Neuronal stem cell (in vitro differentiated cells): ENCODE data around the gene FOXD4L6.
"Not testable (repeated sequence)": the region's sequence is repeated elsewhere in the genome, so short reads cannot be mapped to it uniquely, and the experiment has no call there.

Experiments
- DNase-seq: peaks from one replicate; pipeline ENCODE4 v3.0.0-alpha.2; 2013; ENCODE audit warnings: low spot score
- H2AFZ ChIP-seq: one replicate; pipeline ENCODE4 v1.6.1; 2013; ENCODE audit warnings: mild to moderate bottlenecking, low read length, inconsistent platforms
- H2AK5ac ChIP-seq: 2 replicates; pipeline ENCODE4 v1.6.1; 2013; ENCODE audit warnings: low read depth, mild to moderate bottlenecking, inconsistent platforms, low read length, moderate library complexity, mixed read lengths
- H2BK120ac ChIP-seq: 2 replicates; pipeline ENCODE4 v1.6.1; 2013; ENCODE audit warnings: low read depth, mild to moderate bottlenecking, inconsistent platforms, low read length, moderate library complexity, mixed read lengths
- H2BK12ac ChIP-seq: one replicate; pipeline ENCODE4 v1.6.1; 2013; ENCODE audit warnings: low read length, inconsistent platforms
- H2BK15ac ChIP-seq: 2 replicates; pipeline ENCODE4 v1.6.1; 2013; ENCODE audit warnings: mild to moderate bottlenecking, low read length, inconsistent platforms, mixed read lengths
- H2BK5ac ChIP-seq: one replicate; pipeline ENCODE4 v1.6.1; 2013; ENCODE audit warnings: inconsistent platforms, mild to moderate bottlenecking, low read length, moderate library complexity
- H3K14ac ChIP-seq: one replicate; pipeline ENCODE4 v1.6.1; 2013; ENCODE audit warnings: low read length, inconsistent platforms
- H3K18ac ChIP-seq: 2 replicates; pipeline ENCODE4 v1.6.1; 2013; ENCODE audit warnings: low read length, inconsistent platforms
- H3K23ac ChIP-seq: 2 replicates; pipeline ENCODE4 v1.6.1; 2013; ENCODE audit warnings: low read depth, mild to moderate bottlenecking, mixed read lengths, low read length, inconsistent platforms; ENCODE audit not compliant: poor library complexity
- H3K27ac ChIP-seq: replicated peaks from 3 replicates; pipeline ENCODE4 v1.5.1; 2013; ENCODE audit warnings: low read length, inconsistent platforms
- H3K27me3 ChIP-seq, 3 experiments: 2 replicates each; pipeline ENCODE4 v1.6.1; 2013; ENCODE audit warnings: low read length in 3 of 3, mild to moderate bottlenecking in 2 of 3, inconsistent platforms in 1 of 3, low read depth in 1 of 3, mixed read lengths in 1 of 3, moderate library complexity in 1 of 3; ENCODE audit not compliant: control insufficient read depth in 3 of 3, insufficient read depth in 3 of 3
- H3K36me3 ChIP-seq, 2 donors: replicated peaks in 1 of 2; 2 replicates each; pipeline ENCODE4 v1.6.1; 2013; ENCODE audit warnings: low read length in 2 of 2; ENCODE audit not compliant: control insufficient read depth in 2 of 2, insufficient read depth in 2 of 2
- H3K4ac ChIP-seq: 2 replicates; pipeline ENCODE4 v1.6.1; 2013; ENCODE audit warnings: inconsistent platforms, mild to moderate bottlenecking, low read length, moderate library complexity
- H3K4me1 ChIP-seq, 2 donors: 1 replicate in 1 of 2; 2 replicates in 1 of 2; pipeline ENCODE4 v1.6.1; 2013; ENCODE audit warnings: low read length in 2 of 2, low read depth in 1 of 2; ENCODE audit not compliant: control insufficient read depth in 2 of 2, insufficient read depth in 1 of 2
- H3K4me2 ChIP-seq: one replicate; pipeline ENCODE4 v1.6.1; 2013; ENCODE audit warnings: mild to moderate bottlenecking, low read length, inconsistent platforms; ENCODE audit not compliant: insufficient read depth, poor library complexity, severe bottlenecking
- H3K4me3 ChIP-seq, 2 donors: 2 replicates each; pipeline ENCODE4 v1.5.1; 2013; ENCODE audit warnings: low read length in 2 of 2, mild to moderate bottlenecking in 2 of 2, inconsistent platforms in 1 of 2, moderate library complexity in 1 of 2
- H3K79me1 ChIP-seq: one replicate; pipeline ENCODE4 v1.6.1; 2013; ENCODE audit warnings: low read depth, mild to moderate bottlenecking, inconsistent platforms, low read length, moderate library complexity
- H3K9ac ChIP-seq: one replicate; pipeline ENCODE4 v1.6.1; 2013; ENCODE audit warnings: mild to moderate bottlenecking, low read depth, low read length, inconsistent platforms; ENCODE audit not compliant: poor library complexity
- H3K9me3 ChIP-seq, 2 donors: replicated peaks in 1 of 2; 2 replicates each; pipeline versions ENCODE3 to v1.6.1; 2013; ENCODE audit warnings: low read length in 2 of 2, mild to moderate bottlenecking in 2 of 2, inconsistent platforms in 1 of 2, low read depth in 1 of 2, mixed read lengths in 1 of 2, moderate library complexity in 1 of 2; ENCODE audit not compliant: control insufficient read depth in 2 of 2, insufficient read depth in 1 of 2
- H4K8ac ChIP-seq: one replicate; pipeline ENCODE4 v1.6.1; 2013; ENCODE audit warnings: low read depth, mild to moderate bottlenecking, inconsistent platforms, low read length, moderate library complexity
- H4K91ac ChIP-seq: one replicate; pipeline ENCODE4 v1.6.1; 2013; ENCODE audit warnings: low read length, low read depth, mild to moderate bottlenecking, inconsistent platforms; ENCODE audit not compliant: poor library complexity
- WGBS, 2 donors: extraction: QIAGEN DNeasy Blood & Tissue Kit; methylation state at CpG; one replicate each; pipeline ENCODE4 v1.1.7; 2013; ENCODE audit warnings: missing lambda C conversion rate in 2 of 2, mixed read lengths in 1 of 2; ENCODE audit not compliant: insufficient read length in 2 of 2, insufficient replicate concordance in 1 of 2; ENCODE audit errors: extremely low coverage in 2 of 2; 5-methylcytosine and 5-hydroxymethylcytosine counted together

The FOXD4L6 gene

GRCh38 chr9:41126746-41127446 lies 1.6 kb downstream of the FOXD4L6 start:
- H3K4me1 ChIP-seq, H3K4me2 ChIP-seq, H3K4me3 ChIP-seq, H3K27ac ChIP-seq, H3K4ac ChIP-seq, H2BK12ac ChIP-seq, H3K9me3 ChIP-seq, H2AFZ ChIP-seq, H3K14ac ChIP-seq, H3K23ac ChIP-seq, H2BK120ac ChIP-seq, H2BK15ac ChIP-seq, H2BK5ac ChIP-seq, H3K36me3 ChIP-seq, H3K79me1 ChIP-seq, H3K18ac ChIP-seq, H3K27me3 ChIP-seq, H4K8ac ChIP-seq, H4K91ac ChIP-seq, H2AK5ac ChIP-seq, H3K9ac ChIP-seq, DNase-seq: not testable (repeated sequence)
- WGBS, 2 donors, result no CpG with 5 or more reads among the region's 45 CpGs

- not testable (repeated sequence) for H3K79me1 ChIP-seq, H3K23ac ChIP-seq, H3K36me3 ChIP-seq, H3K4me2 ChIP-seq, H3K9me3 ChIP-seq, H3K14ac ChIP-seq, H2AFZ ChIP-seq, H3K9ac ChIP-seq, H2AK5ac ChIP-seq, H2BK5ac ChIP-seq, H3K4ac ChIP-seq, DNase-seq, H3K27ac ChIP-seq, H2BK120ac ChIP-seq, H4K91ac ChIP-seq, H3K4me3 ChIP-seq, H3K27me3 ChIP-seq, H3K4me1 ChIP-seq, H4K8ac ChIP-seq, H2BK15ac ChIP-seq, H3K18ac ChIP-seq, H2BK12ac ChIP-seq
- no CpG with 5 or more reads among the region's 3 CpGs for WGBS, 2 donors
Observed at GRCh38 chr9:41125936-41126335, 2.5 kb downstream of the FOXD4L6 start.

- not testable (repeated sequence) for H3K4me2 ChIP-seq, H3K9me3 ChIP-seq, H4K8ac ChIP-seq, H3K4me3 ChIP-seq, H2BK120ac ChIP-seq, H3K27ac ChIP-seq, H2BK15ac ChIP-seq, H3K4ac ChIP-seq, H2AFZ ChIP-seq, H3K9ac ChIP-seq, H3K36me3 ChIP-seq, H3K14ac ChIP-seq, H3K4me1 ChIP-seq, H2AK5ac ChIP-seq, H4K91ac ChIP-seq, H3K27me3 ChIP-seq, H3K18ac ChIP-seq, H3K79me1 ChIP-seq, H3K23ac ChIP-seq, H2BK12ac ChIP-seq, DNase-seq, H2BK5ac ChIP-seq
- WGBS, 2 donors, result no CpG with 5 or more reads among the region's 21 CpGs
Observed at GRCh38 chr9:41125109-41125658, 3.3 kb downstream of the FOXD4L6 start.

- H2BK120ac ChIP-seq, H3K4me1 ChIP-seq, H3K36me3 ChIP-seq, H3K9me3 ChIP-seq, H2BK15ac ChIP-seq, H4K8ac ChIP-seq, H3K4me3 ChIP-seq, DNase-seq, H4K91ac ChIP-seq, H3K23ac ChIP-seq, H3K18ac ChIP-seq, H3K14ac ChIP-seq, H2AFZ ChIP-seq, H3K4me2 ChIP-seq, H3K27ac ChIP-seq, H2BK12ac ChIP-seq, H3K79me1 ChIP-seq, H3K27me3 ChIP-seq, H3K4ac ChIP-seq, H3K9ac ChIP-seq, H2AK5ac ChIP-seq, H2BK5ac ChIP-seq: not testable (repeated sequence)
- no CpG with 5 or more reads among the region's 52 CpGs for WGBS, 2 donors
Observed at GRCh38 chr9:41124250-41125108, 4.0 kb downstream of the FOXD4L6 start.
